HG03039 (cell line): Measurements from ENCODE around the gene SMIM45.

Experiments used
- ATAC-seq: cut with Tn5 transposase; IDR thresholded peaks from one replicate; pipeline ENCODE4 v1.9.1; 2021; ENCODE audit warnings: mild to moderate bottlenecking, moderate library complexity; ENCODE audit not compliant: unreplicated experiment

Gene SMIM45

GRCh38 chr22:41915035-41915785 lies 36.7 kb upstream of the SMIM45 start, which contains the start of gene SHISA8:
SHISA8 (minus strand) TSS chr22:41915074; CDS start chr22:41914667, 407 bp downstream.
- no peak for ATAC-seq

GRCh38 chr22:41915786-41916493 lies 36.0 kb upstream of the SMIM45 start:
- no peak for ATAC-seq

- ATAC-seq: no peak
Observed at GRCh38 chr22:41916745-41917358, 35.1 kb upstream of the SMIM45 start.

GRCh38 chr22:41917375-41917902 lies 34.5 kb upstream of the SMIM45 start:
- no peak for ATAC-seq

GRCh38 chr22:41917903-41918791 lies 33.8 kb upstream of the SMIM45 start:
- no peak for ATAC-seq

GRCh38 chr22:41919357-41920224 lies 32.4 kb upstream of the SMIM45 start:
- ATAC-seq: peak; percentile 39

- peak; percentile 6 for ATAC-seq
Observed at GRCh38 chr22:41920271-41920976, 31.5 kb upstream of the SMIM45 start.

GRCh38 chr22:41922328-41922727 lies 29.6 kb upstream of the SMIM45 start:
- ATAC-seq: no peak

- ATAC-seq: no peak
Observed at GRCh38 chr22:41922940-41923594, 28.9 kb upstream of the SMIM45 start.

- no peak for ATAC-seq
Observed at GRCh38 chr22:41923595-41924276, 28.2 kb upstream of the SMIM45 start.

GRCh38 chr22:41925783-41926460 lies 26.0 kb upstream of the SMIM45 start:
- ATAC-seq: peak; percentile 30

GRCh38 chr22:41927813-41928212 lies 24.1 kb upstream of the SMIM45 start:
- no peak for ATAC-seq

GRCh38 chr22:41928593-41929417 lies 23.1 kb upstream of the SMIM45 start:
- ATAC-seq: no peak

- ATAC-seq: no peak
Observed at GRCh38 chr22:41929418-41929810, 22.5 kb upstream of the SMIM45 start.

GRCh38 chr22:41931701-41932269 lies 20.2 kb upstream of the SMIM45 start:
- no peak for ATAC-seq

GRCh38 chr22:41932353-41932752 lies 19.6 kb upstream of the SMIM45 start:
- no peak for ATAC-seq
